NCI-H69 (cell line): ENCODE results near the gene PIAS2.
"Not testable (repeated sequence)": the region's sequence is repeated elsewhere in the genome, so short reads cannot be mapped to it uniquely, and the experiment has no call there.

Experiments used
- DNase-seq: peaks from one replicate; lab custom pipeline; 2025; lab: John Stamatoyannopoulos, UW

The PIAS2 gene

DNA sequence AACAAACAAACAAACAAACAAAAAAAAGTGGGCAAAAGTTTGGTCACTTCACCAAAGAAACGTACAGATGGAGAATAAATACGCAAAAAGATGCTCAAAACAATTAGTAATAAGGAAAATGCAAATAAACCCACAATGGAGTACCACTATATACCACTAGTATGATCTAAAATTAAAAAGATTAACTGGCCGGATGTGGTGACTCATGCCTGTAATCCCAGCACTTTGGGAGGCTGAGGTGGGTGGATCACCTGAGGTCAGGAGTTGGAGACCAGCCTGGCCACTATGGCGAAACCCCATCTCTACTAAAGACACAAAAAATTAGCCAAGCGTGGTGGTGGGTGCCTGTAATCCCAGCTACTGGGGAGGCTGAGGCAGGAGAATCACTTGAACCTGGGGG lies 84.9 kb downstream of the PIAS2 start:
- not testable (repeated sequence) for DNase-seq

DNA sequence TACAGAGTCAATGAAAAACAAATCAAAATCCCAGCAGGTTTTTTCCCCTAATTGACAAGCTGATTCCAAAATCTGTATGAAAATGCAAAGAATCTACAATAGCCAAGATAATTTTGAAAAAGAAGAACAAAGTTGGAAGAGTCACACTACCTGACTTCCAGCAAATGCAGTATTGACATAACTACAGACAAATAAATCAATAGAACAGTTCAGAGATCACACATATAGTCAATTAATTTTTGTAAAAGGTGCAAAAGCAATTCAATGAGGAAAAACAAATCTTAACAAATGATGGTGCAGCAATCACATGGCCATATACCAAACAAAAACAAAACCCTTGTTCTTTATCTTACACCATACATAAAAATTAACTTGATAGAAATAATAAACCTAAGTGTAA lies 85.9 kb downstream of the PIAS2 start:
- no peak for DNase-seq

DNA sequence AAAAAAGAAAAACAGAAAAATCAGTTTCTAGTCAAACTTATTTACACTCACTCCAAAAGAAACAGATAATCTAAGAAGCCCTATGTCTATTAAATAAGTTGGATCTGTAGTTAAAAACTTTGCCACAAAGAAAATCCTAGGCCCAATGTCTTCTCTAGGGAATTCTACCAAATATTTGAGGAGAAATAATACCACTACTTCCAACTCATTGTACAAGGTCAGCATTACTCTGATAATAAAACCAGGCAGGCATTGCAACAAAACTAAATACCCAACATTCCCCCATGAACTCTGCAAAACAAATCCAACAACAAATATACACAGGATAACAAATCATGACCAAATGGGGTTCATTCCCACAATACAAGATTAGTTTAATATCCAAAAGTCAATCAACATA lies 86.7 kb downstream of the PIAS2 start:
- DNase-seq, result no peak

DNA sequence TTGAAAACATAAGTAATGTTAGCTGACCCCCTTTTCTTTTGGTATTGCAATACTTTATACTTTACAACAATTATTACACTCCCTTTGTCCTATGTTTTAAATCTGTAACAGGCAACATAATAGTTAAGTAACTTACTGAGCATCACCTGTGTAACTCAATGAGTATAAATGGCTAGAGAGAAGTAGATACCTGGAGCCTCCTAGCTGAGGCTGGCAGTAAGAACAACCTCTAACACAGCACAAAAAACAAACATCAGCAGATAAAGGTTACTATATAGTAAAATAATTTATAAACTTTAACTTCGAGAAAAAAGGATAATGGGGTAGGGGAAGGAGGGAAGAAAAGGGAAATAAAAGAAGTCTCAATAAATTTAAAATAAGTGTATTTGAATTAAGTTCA lies 87.4 kb downstream of the PIAS2 start:
- peak; percentile 14 for DNase-seq

DNA sequence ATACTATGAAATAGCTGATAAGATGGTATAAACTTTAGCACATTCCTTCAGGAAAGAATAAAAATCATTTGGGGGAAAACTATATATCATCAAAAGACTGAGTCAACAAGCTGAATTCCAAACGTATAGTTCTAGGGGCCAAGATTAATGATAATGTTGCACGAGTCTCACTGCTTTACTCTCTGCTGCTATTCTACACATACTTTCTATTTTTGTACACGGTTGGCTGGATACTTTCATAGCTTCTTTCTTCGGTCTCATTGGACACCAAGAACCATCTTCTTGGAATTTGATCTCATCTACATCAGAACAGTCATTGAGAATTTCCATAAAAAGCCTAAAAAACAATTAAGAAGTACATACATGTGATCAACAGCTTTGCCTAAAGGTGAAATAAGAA lies 87.8 kb downstream of the PIAS2 start:
- DNase-seq, result no peak

DNA sequence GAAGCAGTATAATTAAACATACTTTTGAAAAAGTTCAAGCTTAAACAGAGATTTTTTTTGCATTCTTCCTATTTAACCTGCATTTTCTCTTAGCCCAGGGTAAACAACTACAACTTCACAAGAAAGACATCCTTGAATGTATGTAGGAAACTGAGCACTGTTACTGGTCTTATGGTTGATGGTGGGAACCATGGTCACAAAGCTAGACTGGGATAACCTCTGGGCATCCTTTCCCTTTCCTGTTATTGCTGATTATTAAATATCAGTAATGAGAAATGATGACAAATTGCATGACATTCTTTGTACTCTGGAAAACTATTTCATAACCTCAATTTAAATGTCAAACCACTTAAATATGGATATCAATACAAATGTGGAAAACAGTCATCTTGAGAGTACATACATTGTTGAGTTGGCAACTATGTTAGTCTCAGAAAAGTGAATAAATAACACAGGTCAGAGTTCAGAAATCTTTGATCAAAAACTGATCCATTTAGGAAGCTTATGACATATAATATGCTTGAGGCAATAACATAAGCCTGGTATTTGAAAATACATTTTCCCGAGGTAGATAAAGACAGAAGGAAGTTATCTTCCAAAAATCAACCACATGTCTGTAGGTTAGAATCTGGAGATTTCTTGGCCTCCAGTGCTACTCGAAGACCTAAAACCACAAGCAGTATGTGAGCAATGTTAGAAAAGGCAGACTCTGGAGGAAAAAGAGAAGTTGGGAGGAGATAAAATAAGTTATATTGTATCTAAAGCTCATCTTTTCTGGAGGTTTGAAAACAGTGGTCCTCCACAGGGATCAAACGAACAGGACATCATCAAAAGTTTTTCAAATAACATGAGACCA lies 95.2 kb downstream of the PIAS2 start:
- DNase-seq, result no peak

DNA sequence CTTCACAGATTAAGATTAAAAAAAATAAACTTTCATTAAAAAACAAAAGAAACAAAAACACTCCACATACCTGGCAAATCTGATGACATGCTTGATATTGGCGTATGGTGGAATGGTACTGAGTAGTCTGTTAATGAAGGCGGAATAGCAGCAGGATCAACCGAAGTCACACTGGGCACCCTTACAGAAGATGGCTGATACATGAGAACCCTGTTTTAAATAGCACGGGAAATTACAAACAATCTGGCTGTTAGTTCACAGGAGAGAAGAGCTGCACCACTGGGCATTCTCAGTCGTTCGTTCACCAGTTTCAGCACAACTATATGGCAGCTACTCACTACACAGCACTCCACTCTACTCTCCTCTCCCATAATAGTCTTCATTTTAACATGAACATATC lies 96.4 kb downstream of the PIAS2 start:
- no peak for DNase-seq

DNA sequence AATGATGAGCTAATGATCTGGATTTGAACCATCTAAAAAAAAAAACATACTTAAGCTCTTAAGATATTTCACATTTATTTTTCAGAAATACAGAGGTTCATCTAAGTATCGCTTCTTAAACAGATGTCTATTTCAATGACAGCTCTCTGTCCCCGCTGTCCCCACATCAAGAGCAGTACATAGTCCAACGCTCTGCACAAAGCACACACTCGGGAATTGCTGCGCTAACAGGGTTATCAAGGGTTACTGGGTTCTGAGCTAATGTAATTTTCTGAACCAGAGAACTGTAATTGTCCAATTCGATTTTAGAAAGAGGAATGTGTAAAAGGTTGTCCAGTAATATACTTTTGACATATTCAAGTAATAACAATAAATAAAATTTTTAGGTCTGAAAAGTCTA lies 101.6 kb downstream of the PIAS2 start:
- DNase-seq, result no peak

DNA sequence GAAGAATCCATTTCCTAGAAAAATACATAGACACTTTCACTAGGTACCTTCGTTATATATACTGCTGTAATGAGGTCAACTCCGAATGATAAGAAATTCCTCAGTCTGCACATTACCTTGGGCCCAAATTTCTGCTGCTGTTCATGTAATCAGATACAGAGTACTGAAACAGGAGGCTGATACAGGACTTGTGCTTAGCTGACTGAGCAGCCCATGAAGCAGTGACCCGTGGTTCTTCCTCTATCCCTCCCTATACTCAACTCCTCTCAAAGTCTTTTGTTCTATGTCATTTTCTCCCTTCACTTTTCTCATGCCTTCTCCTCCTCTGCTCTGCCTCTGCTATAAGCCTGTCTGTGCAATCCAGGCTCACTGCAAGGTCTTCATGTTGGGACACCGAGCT lies 102.9 kb downstream of the PIAS2 start:
- DNase-seq, result no peak

DNA sequence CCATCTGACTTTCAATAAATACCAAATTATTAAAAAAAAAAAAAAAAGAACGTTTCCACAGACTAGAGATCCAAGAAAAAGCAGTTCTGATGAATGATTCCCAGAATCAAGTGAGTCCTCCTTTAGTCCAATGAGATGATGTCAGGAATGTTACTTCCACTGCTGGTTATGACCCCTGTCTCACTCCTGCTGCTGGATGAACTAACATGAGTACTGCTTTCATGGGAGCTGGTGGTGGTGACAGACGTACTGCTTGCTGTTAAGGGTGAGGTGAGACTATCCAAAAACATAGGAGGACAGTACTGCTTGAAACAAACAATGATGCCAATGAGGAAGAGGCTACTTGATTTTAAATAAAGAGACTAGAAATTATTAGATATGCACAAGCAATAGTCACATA lies 105.0 kb downstream of the PIAS2 start:
- DNase-seq, result no peak

DNA sequence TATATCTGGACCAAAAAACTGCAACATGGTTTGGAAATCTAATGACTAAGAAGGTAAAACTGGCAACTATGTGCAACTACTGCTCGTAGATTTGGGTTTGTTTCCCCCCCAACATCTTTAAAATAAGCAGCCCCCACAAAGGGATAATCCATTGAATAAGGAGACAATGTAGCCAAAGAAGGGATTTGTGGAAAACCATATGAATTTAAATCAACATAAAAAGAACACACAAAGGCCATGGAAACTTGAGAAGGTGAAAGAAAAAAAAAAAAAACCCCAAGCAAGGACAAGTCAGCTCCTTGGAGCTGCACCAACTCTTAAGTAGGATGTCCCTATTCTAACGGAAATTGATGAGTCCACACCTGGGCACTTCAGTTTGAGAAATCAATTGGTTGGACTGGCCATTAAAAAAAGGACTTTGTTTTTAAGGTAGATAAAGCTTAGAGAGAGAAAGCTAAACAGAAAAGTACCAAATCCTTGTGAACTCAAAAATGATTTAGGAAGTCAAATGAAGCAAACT lies 106.8 kb downstream of the PIAS2 start:
- no peak for DNase-seq

DNA sequence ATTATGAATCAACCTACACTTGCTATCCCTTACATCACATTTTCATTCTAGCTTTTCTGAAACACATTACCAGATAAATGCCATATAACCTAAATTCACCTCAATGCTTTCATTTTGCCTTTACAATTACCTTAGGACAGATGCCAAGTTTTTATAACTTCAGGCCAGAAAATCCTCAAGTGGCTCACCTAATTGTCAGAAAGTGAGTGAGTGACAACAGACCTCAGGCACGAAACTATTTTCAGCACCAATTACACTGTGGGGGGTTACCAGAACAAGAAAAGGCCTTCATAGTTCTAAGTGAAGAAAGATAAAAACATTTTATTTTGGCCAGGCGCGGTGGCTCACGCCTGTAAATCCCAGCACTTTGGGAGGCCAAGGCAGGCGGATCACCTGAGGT lies 108.2 kb downstream of the PIAS2 start:
- DNase-seq, result peak; percentile 83

DNA sequence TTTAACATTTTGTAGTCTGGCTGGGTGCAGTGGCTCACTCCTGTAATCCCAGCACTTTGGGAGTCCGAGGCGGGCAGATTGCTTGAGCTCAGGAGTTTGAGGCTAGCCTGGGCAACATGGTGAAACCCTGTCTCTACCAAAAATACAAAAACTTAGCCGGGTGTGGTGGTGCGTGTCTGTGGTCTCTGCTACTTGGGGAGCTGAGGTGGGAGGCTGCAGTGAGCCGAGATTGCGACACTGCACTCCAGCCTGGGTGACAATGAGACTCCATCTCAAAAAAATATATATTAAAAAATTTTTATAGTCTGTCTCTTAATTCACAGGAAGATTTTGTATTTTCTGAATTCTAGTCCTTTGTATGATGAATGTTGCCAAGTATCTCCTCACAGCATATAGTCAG lies 121.4 kb downstream of the PIAS2 start:
- not testable (repeated sequence) for DNase-seq

DNA sequence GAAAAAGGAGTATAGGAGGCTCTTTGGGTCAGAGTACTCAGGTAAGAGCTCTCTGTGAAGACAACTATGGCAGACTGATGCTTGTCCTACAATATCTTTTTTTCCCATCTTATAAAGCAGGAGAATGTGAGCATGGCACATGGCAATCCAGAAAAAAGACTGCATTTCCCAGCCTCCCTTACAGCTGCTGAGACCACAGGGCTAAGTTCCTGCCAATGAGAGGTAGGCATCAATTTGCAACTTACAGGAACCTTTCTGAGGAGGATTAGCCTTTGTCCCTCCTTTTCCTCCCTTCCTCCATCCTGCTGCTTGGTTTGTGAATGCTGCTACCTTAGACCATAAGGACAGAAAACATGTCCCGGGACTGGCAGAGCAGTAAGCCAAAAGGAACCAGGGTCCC lies 122.7 kb downstream of the PIAS2 start:
- no peak for DNase-seq

DNA sequence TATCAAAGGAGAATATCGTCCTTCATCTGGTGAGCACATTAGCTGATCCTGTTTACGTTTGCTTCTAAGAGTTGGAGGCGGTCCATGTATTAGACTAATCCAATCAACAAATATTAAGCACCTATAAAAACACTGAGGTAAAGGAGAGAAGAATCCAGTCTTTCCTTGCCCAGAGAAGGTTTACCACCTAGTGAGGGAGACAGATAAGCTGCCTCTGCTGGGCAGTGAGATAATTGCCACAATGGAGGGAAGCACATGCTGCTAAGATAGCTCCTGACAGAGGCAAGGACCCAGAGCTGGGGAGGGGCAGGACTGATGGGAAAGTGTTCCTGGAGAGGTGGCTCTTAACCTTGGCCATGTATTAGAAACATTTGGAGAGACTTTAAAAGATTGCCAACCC lies 123.7 kb downstream of the PIAS2 start:
- peak; percentile 63 for DNase-seq

DNA sequence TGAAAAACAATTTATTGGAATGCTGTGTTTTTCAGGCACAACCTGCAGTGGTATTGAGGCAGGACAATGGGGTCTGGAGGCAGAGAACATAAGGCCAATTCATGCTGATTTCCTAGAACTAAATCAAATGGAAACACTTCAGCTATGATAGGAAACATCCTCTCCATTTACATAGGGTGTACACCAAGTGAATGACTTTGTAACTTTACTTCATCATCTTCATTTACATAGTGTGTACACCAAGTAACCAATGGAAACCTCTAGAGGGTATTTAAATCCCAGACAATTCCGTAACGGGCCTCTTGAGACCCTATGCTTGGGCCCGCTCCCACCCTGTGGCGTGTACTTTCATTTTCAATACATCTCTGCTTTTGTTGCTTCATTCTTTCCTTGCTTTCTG lies 128.2 kb downstream of the PIAS2 start:
- no peak for DNase-seq

DNA sequence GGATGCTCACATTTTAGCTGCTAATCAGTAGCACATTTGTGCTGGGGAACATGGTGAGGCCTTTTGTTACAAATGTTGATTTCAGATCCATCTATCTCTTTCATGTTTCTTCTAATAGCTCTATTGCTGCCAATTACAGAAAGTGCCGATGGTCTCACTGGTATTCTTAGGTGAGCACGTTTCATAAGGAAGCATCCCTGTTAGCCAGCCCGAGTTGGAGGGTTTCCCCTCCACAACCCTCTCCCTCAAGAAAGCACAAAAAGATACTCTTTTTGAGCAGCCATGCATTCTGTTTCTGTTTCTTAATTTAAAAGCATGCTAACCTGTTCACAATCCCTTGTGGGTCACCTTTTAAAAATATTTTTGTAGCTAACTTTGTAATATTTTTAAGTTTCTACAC lies 129.6 kb downstream of the PIAS2 start:
- no peak for DNase-seq

DNA sequence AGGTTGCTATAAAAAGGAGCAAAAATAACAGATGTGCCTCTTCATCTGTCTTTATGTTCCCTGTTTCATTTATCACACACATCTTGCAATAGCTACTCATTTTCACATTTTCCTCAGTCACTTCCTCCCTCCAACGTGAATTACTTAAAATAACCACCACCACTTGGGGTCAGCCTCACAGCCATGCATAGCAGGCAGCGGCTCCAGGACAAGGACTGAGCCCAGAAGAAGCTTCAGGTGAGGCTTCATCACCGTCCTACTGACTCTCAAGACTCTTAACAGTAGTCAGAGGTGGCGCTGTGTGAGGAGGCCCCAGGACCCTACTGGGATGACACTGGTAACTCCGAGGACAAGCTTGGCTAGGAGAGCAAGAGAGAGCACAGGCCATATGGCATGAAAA lies 144.9 kb downstream of the PIAS2 start:
- peak; percentile 66 for DNase-seq

DNA sequence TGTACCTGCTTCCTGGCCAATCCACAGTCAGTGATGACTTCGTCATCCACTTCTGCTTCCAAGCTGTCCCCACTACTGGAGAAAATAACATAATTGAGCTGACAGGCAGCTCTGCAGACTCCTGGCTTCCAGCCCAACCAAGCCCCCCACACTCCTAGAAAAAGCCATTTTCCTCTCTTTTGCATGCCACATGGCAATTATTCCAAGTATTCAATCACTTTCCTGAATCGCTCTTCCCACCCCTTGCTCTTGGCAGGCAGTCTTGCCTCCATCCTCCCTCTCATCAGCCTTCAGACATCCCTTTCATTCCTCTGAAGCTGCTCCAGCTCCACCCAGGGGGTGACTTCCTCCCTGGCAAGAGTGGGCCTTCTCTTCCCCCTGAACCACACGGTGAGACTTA lies 146.2 kb downstream of the PIAS2 start:
- DNase-seq, result peak; percentile 79

DNA sequence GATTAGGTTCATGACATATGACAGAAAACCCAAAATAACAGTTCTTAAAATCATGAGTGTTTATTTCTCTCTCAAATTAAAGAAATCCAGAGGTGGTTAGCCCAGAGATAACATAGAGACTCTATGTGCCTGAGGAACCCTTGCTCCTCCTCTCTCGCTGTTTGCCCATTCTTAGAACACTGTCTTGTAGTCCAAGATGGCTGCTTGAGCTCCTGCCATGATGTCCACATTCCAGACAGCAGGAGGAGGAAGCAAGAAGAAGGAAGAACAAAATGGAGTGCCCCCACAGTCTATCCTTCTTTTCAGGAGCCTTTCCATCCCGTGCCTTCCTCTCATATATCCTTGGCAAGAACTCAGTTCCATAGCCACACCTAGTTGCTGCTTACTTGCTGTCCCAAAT lies 146.6 kb downstream of the PIAS2 start:
- no peak for DNase-seq

DNA sequence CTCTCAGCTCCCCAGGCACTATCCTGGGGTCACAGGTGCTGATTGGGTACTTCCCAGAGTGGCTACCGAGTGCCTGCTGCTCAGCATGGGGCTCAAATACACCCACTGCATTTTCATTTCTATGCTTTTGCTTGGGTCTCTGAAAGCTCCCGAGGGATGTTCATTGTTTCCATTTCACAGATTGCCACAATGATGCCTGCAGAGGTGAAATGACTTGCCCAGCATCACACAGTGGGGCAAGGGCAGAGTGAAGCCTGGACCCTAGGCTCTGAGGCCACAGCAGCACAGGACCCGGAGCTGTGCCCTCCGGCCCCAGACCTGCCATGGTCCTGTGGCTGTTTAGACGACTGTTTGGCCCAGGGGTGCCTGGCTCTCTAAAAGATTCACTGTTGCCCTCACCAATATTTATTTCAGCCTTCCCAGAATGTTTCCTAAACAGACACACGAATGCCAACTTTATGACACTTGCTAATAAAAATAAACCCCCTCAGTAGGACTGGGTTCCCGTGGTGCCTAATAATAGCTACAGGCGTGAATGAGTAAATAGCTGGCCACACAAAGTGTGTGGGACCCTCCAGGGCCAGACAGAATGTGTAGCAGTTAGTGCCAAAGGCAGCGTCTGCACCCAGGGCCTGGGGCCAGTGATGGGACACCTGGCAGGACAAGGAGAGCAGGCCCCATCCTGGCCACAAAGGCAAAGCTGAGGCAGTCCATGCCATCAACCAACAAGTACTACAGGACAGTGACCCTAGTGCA lies 149.0 kb downstream of the PIAS2 start:
- no peak for DNase-seq

DNA sequence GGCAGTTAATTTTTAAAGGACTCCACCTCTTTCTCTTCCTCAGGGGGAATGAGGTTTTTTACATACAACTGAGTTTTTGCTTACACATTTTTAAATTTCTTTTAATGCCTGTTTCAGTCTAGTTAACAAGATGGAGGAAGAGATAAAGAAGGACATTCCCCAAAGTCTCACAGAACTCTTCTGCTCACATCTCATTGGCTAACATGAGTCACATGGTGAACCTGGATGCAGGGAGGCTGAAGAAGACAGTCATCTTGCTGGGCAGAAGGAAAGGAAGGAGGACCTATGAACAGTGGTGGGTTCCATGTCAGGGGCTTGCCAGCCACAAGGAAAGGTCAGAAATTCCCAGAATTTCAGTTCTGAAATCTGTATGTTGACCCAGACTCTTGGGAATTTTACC lies 150.1 kb downstream of the PIAS2 start:
- no peak for DNase-seq

DNA sequence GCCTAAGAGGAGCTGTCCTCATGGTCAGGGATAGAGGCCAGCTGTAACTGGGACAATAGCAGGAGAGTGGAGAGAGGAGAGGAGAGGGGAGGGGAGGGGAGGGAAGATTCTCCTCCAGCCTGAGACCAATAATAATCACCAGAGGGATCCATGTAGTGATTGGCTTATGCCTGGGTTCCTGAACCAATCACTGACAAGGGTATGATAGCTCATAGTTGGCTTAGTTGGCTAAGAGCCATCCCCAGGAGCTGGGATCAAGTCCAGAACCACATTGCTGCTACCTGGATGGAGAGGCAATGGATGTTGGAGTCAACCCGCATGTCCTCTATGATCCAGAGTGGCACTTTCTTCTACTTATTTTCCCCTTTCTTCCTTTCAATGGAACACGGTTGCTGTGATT lies 152.7 kb downstream of the PIAS2 start:
- peak; percentile 31 for DNase-seq
